DND-41 (cell line): ENCODE results near the gene RNF39.

Experiments used
- CTCF ChIP-seq: IDR thresholded peaks from 2 replicates; pipeline ENCODE4 v1.5.1; 2012; ENCODE audit warnings: borderline replicate concordance, low read length, moderate library complexity, mild to moderate bottlenecking; ENCODE audit not compliant: poor library complexity, severe bottlenecking; ENCODE audit errors: extremely low read depth
- EZH2 ChIP-seq: IDR thresholded peaks from 3 replicates; pipeline ENCODE4 v1.6.1; 2012; ENCODE audit warnings: borderline replicate concordance, low read depth, mild to moderate bottlenecking, moderate library complexity, low read length, inconsistent platforms; ENCODE audit not compliant: severe bottlenecking

- TF ChIP-seq CTCF = no peak
- peak; percentile 22 for TF ChIP-seq EZH2
Observed at GRCh38 chr6:30100585-30101443, 25.2 kb upstream of the RNF39 start.
